SU-DHL-6 (cell line): Measurements from ENCODE around the gene PTMS.

Source experiments
- H2AFZ ChIP-seq: fragments of 200-600 bp; sonication (generic); 2 replicates; pipeline ENCODE4 v1.6.1; 2014; ENCODE audit warnings: low read depth, mild to moderate bottlenecking, moderate library complexity, mixed read lengths, antibody characterized with exemption, low read length; ENCODE audit not compliant: severe bottlenecking
- H3F3A ChIP-seq: fragments of 200-600 bp; shearing (Covaris generic); 2 replicates; pipeline ENCODE4 v1.6.0; 2016; ENCODE audit warnings: antibody characterized with exemption, mild to moderate bottlenecking; ENCODE audit not compliant: insufficient read depth
- H3K27ac ChIP-seq: fragments of 200-600 bp; sonication (generic); 2 replicates; pipeline ENCODE4 v1.5.1; 2016; ENCODE audit warnings: low read depth, mild to moderate bottlenecking, low read length, moderate library complexity, mixed read lengths
- H3K27me3 ChIP-seq: fragments of 200-600 bp; sonication (generic), shearing (Covaris generic); 2 replicates; pipeline ENCODE4 v1.6.0; 2014; ENCODE audit warnings: mild to moderate bottlenecking, low read length
- H3K36me3 ChIP-seq: fragments of 200-600 bp; sonication (generic); 2 replicates; pipeline ENCODE4 v1.6.1; 2014; ENCODE audit warnings: mild to moderate bottlenecking, low read length, mixed read lengths
- H3K4me2 ChIP-seq: fragments of 300-600, 200-600 bp; shearing (Covaris generic), sonication (generic); 2 replicates; pipeline ENCODE4 v1.6.0; 2014; ENCODE audit warnings: low read length, low read depth, mild to moderate bottlenecking; ENCODE audit not compliant: poor library complexity, severe bottlenecking
- H3K4me3 ChIP-seq: fragments of 200-600 bp; sonication (generic); 2 replicates; pipeline ENCODE4 v1.5.1; 2014; ENCODE audit warnings: antibody characterized with exemption, low read length, mild to moderate bottlenecking, mixed read lengths; ENCODE audit not compliant: insufficient read depth, poor library complexity, severe bottlenecking
- H3K79me2 ChIP-seq: fragments of 200-600 bp; sonication (generic); 2 replicates; pipeline ENCODE4 v1.6.1; 2014; ENCODE audit warnings: mild to moderate bottlenecking, low read length, moderate library complexity; ENCODE audit not compliant: insufficient read depth
- H3K9ac ChIP-seq: fragments of 200-600 bp; sonication (generic); 2 replicates; pipeline ENCODE4 v1.7.0; 2014; ENCODE audit warnings: mild to moderate bottlenecking, low read length
- H3K9me2 ChIP-seq: fragments of 200-600 bp; sonication (generic); replicated peaks from 2 replicates; pipeline ENCODE4 v1.6.1; 2014; ENCODE audit warnings: low read length; ENCODE audit not compliant: insufficient read depth
- H3K9me3 ChIP-seq: fragments of 200-600 bp; sonication (generic); 2 replicates; pipeline ENCODE4 v1.6.1; 2014; ENCODE audit warnings: low read length, mixed read lengths; ENCODE audit not compliant: insufficient read depth
- H4K20me1 ChIP-seq: fragments of 200-600 bp; sonication (generic); 2 replicates; pipeline ENCODE4 v1.6.1; 2014; ENCODE audit warnings: low read depth, mild to moderate bottlenecking, antibody characterized with exemption, low read length, moderate library complexity, mixed read lengths
- EZH2phosphoT487 ChIP-seq: fragments of 200-600 bp; sonication (generic), shearing (Covaris generic); conservative IDR thresholded peaks from 2 replicates; pipeline ENCODE4 v1.6.1; 2018; ENCODE audit warnings: mild to moderate bottlenecking, antibody characterized with exemption, low read length, moderate library complexity, mixed read lengths
- TF ChIP-seq, protein P1 (sequence below): fragments of 200-600 bp; sonication (generic); IDR thresholded peaks from one replicate; pipeline ENCODE4 v1.5.1; 2017; ENCODE audit warnings: antibody characterized with exemption, mild to moderate bottlenecking, low read length, moderate library complexity; ENCODE audit not compliant: insufficient read depth, poor library complexity, severe bottlenecking

PTMS gene

DNA sequence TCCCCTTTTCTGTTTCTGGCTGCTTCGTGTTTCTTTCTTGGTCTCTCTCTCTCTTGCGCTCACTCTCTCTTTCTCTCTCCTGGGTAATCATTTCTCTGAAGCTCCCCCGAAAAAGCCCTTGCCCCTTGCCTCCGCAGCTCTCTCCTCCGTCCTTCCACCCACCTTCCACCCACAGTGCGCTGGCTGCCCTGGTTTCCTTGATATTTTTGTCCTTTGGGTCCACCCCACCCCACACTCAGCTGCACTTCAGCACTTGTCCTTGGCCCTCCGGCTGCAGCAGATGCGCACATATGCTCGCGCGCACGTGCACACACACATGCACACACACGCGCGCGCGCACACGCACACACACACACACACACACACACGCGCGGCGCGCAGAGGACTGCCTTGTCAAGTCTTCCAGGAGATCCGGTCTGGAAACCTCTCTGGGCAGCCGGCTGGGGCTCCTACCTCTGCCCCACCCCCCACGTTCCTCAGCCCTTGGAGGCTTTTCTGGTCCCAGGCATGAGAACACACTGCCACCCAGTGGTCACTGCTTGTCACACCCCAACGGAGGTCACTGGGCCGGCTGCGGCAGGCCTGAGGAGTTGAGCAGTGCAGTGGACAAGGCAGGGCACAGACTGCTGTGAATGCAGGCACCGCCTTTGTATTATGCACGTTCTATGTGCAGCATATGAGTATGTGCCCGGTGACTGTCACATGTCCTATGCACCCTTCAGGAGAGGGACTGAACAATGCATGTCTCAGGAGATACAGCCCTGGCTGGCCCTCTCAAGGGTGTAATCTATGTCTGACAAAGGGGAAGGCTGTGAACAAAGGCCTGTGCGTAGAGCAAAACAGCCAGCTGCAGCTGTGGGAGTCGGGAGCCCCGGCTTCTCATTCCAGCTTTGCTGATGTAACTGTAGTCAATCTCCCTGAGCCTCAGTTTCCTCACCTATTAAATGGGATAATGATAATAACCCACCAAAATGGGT, 12.7 kb downstream of the PTMS start:
- Histone ChIP-seq H3F3A (no peaks in the 10 kb centered on the region), H3K27me3 (no peaks in the 10 kb centered on the region), H2AFZ (peak overlapping the region; percentile 84), H3K9ac (peak overlapping the region; percentile 47), H3K4me3 (peak overlapping the region; percentile 48), H3K79me2 (no peaks in the 10 kb centered on the region), H3K9me2 (no peaks in the 10 kb centered on the region), H3K4me2 (peak overlapping the region; percentile 76), H4K20me1 (no peaks in the 10 kb centered on the region), H3K9me3 (no peaks in the 10 kb centered on the region), H3K36me3 (no peaks in the 10 kb centered on the region), H3K27ac (no peak overlapping the region)
- TF ChIP-seq, protein P1, sequence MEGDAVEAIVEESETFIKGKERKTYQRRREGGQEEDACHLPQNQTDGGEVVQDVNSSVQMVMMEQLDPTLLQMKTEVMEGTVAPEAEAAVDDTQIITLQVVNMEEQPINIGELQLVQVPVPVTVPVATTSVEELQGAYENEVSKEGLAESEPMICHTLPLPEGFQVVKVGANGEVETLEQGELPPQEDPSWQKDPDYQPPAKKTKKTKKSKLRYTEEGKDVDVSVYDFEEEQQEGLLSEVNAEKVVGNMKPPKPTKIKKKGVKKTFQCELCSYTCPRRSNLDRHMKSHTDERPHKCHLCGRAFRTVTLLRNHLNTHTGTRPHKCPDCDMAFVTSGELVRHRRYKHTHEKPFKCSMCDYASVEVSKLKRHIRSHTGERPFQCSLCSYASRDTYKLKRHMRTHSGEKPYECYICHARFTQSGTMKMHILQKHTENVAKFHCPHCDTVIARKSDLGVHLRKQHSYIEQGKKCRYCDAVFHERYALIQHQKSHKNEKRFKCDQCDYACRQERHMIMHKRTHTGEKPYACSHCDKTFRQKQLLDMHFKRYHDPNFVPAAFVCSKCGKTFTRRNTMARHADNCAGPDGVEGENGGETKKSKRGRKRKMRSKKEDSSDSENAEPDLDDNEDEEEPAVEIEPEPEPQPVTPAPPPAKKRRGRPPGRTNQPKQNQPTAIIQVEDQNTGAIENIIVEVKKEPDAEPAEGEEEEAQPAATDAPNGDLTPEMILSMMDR = peak; percentile 92
- no peak for TF ChIP-seq EZH2phosphoT487

DNA sequence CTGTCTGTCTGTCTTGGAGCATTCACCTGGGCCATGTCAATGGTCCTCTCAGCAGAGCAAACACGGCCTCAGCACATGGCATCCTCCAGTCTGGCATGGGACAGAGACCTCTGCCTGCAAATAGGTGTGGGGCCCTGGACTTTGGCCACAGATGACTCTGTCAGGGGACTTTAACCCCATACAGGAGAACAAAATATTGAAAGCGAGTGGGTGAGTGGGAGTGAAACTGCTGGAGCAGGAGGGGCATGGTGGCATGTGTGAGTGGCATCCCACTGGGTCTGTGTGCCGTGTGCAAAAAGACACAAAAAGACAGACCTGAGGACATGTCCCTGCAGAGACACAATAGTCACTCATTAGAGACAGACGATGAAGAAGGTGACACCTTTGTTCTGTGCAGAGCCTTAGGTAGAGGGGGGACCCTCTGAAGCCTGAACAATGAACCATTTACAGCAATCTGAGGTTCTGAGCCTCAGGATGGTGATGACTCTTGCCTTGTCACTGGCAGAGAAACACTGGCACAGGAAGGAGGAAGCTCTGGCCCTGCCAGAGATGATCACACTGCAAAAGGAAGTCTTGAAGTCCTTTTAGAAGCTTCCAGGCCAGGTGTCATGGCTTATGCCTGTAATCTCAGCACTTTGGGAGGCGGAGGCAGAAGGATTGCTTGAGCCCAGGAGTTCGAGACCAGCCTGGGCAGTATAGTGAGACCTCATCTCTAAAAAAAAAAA, 13.7 kb downstream of the PTMS start:
- H4K20me1 ChIP-seq = no peaks in the 10 kb centered on the region
- H3K27ac ChIP-seq = no peak overlapping the region
- no peaks in the 10 kb centered on the region for H3K9me3 ChIP-seq
- H3K36me3 ChIP-seq = no peaks in the 10 kb centered on the region
- no peak overlapping the region for H3K9ac ChIP-seq
- no peaks in the 10 kb centered on the region for H3K27me3 ChIP-seq
- H3F3A ChIP-seq = no peaks in the 10 kb centered on the region
- no peaks in the 10 kb centered on the region for H3K9me2 ChIP-seq
- H3K4me3 ChIP-seq = no peak overlapping the region
- TF ChIP-seq EZH2phosphoT487 = no peak
- TF ChIP-seq, protein P1 = no peak
- no peaks in the 10 kb centered on the region for H3K79me2 ChIP-seq
- H3K4me2 ChIP-seq = no peak overlapping the region
- no peak overlapping the region for H2AFZ ChIP-seq

- no peak overlapping the region for H3K27ac ChIP-seq
- H3K4me3 ChIP-seq = no peak overlapping the region
- no peak overlapping the region for H3K4me2 ChIP-seq
- H3K9ac ChIP-seq = no peak overlapping the region
- H2AFZ ChIP-seq = no peak overlapping the region
- H4K20me1 ChIP-seq = no peaks in the 10 kb centered on the region
- TF ChIP-seq, protein P1 = no peak
- TF ChIP-seq EZH2phosphoT487 = no peak
- H3K27me3 ChIP-seq = no peaks in the 10 kb centered on the region
- no peaks in the 10 kb centered on the region for H3K9me3 ChIP-seq
- no peaks in the 10 kb centered on the region for H3K9me2 ChIP-seq
- H3K36me3 ChIP-seq = no peaks in the 10 kb centered on the region
- no peaks in the 10 kb centered on the region for H3K79me2 ChIP-seq
- no peaks in the 10 kb centered on the region for H3F3A ChIP-seq
These were observed 14.4 kb downstream of the PTMS start for GRCh38 chr12:6780573-6780972.
